ENCODE results near the gene MOCS1.

DNA sequence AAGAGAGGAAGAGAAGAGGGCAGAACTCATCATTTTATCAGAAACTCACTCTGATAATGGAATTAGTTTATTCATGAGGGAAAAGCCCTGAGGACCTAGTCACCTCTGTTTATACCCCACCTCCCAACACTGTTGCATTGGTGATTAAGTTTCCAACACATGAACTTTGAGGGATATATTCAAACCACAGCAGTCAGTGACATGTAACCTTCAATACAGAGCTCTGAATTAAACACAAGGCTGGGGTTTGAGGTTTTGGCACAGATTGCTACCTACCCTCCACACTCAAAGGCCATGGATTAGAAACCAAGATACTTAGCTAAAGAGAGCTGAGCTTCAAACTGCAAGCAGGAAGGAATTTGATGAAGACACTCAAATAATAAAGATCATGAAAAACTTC lies 48.5 kb upstream of the MOCS1 start:
- TF ChIP-seq, protein P1, sequence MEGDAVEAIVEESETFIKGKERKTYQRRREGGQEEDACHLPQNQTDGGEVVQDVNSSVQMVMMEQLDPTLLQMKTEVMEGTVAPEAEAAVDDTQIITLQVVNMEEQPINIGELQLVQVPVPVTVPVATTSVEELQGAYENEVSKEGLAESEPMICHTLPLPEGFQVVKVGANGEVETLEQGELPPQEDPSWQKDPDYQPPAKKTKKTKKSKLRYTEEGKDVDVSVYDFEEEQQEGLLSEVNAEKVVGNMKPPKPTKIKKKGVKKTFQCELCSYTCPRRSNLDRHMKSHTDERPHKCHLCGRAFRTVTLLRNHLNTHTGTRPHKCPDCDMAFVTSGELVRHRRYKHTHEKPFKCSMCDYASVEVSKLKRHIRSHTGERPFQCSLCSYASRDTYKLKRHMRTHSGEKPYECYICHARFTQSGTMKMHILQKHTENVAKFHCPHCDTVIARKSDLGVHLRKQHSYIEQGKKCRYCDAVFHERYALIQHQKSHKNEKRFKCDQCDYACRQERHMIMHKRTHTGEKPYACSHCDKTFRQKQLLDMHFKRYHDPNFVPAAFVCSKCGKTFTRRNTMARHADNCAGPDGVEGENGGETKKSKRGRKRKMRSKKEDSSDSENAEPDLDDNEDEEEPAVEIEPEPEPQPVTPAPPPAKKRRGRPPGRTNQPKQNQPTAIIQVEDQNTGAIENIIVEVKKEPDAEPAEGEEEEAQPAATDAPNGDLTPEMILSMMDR (IDR thresholded peaks at IDR 0.05): no peak
- no peak for TF ChIP-seq POLR2A (IDR thresholded peaks at IDR 0.05)

All from thyroid gland (tissue), 4 donors.